Right cardiac atrium (tissue), 5 donors: Measurements from ENCODE around the gene UTP11. TPM values are rescaled to one million over a fixed set of nuclear protein-coding genes. Genes with fewer than 3 reads are reported as not detected.
"Not testable (repeated sequence)": the region's sequence is repeated elsewhere in the genome, so short reads cannot be mapped to it uniquely, and the experiment has no call there.

ENCODE experiments used
- ATAC-seq, 2 donors: fragments of 200-7000 bp; cut with Tn5 transposase; one replicate each; pipeline versions ENCODE4 v1.8.0 to v1.9.1; 2020; ENCODE audit warnings: moderate library complexity in 2 of 2, mild to moderate bottlenecking in 1 of 2
- DNase-seq, 3 donors: peaks; one replicate each; pipeline ENCODE4 v3.0.0-alpha.2; 2020
- H3K27ac ChIP-seq: one replicate; pipeline ENCODE4 v1.5.1; 2013; ENCODE audit warnings: mild to moderate bottlenecking, low read length, control low read depth, moderate library complexity
- H3K27me3 ChIP-seq: one replicate; pipeline ENCODE4 v1.6.1; 2013; ENCODE audit not compliant: control insufficient read depth, insufficient read depth
- H3K4me1 ChIP-seq: one replicate; pipeline ENCODE4 v1.6.1; 2013; ENCODE audit warnings: low read length; ENCODE audit not compliant: control insufficient read depth, insufficient read depth
- H3K4me3 ChIP-seq: one replicate; pipeline ENCODE4 v1.5.1; 2013; ENCODE audit warnings: low read length, control low read depth
- H3K9me3 ChIP-seq: one replicate; pipeline ENCODE4 v1.6.1; 2013; ENCODE audit warnings: low read length; ENCODE audit not compliant: control insufficient read depth
- WGBS: extraction: QIAGEN DNeasy Blood & Tissue Kit; methylation state at CpG from one replicate; pipeline ENCODE4 v1.1.7; 2013; 5-methylcytosine and 5-hydroxymethylcytosine counted together
- intact Hi-C, 4 donors: fragments of 100-400 bp; cut with DNase I; formaldehyde crosslinking; loops; one replicate each; pipeline versions ENCODE4 v1.11.0 to v1.14.0; 2022 to 2023
- polyA plus RNA-seq: library from polyadenylated mRNA; stranded (reverse); fragments of 200-250 nt; gene quantifications from one replicate; pipeline ENCODE4 v1.2.3, GENCODE V29; 2013
- total RNA-seq, 4 donors: library from RNA; stranded (reverse); fragmentation: NEBNext Ultra II Directional; extraction: Animal tissue kit (Norgen Biotek cat#: 25700); gene quantifications; one replicate each; pipeline ENCODE4 v1.2.1, GENCODE V29; 2021
- donor health status: healthy with polysubstance abuse.
- donor health status: DM: no; HTN: yes; CAD: no.
- donor health status: DM: no; HTN: no; CAD: no.
- donor health status: DM: no; HTN: yes; CAD: no; lungs with severe emphysema.
- donor health status: DM: yes; HTN: yes; CAD: no.

UTP11 gene
- total and polyA plus RNA-seq, 5 donors: 25.5 to 34.5 (median 30.1) TPM

GRCh38 chr1:38029081-38029681 lies 16.6 kb downstream of the UTP11 start:
- Histone ChIP-seq H3K4me1 (peaks cover 15% of the 10 kb centered on the region), H3K27me3 (no peaks in the 10 kb centered on the region), H3K9me3 (no peaks in the 10 kb centered on the region), H3K27ac (peak overlapping the region; percentile 29), H3K4me3 (no peak overlapping the region)
- intact Hi-C loops: loop anchor here in 1 of 4 donors (10.0 kb wide), 1 partner anchor 806 kb away; no protein-coding TSS in a partner anchor
- peak in 2 of 3 donors; percentile 73 to 74 for DNase-seq
- 15% methylated on average over 23 of the region's 23 CpGs for WGBS
- peak; percentile 22 to 32 for ATAC-seq

- H3K4me3 ChIP-seq: no peak overlapping the region
- DNase-seq: peak in 1 of 3 donors; percentile 64
- intact Hi-C loops: loop anchor here in 2 of 4 donors (10.0 kb wide), 1 partner anchor 805 kb away; no protein-coding TSS in a partner anchor
- 12% methylated on average over 12 of the region's 12 CpGs for WGBS
- H3K27ac ChIP-seq: peak overlapping the region; percentile 29
- H3K9me3 ChIP-seq: no peaks in the 10 kb centered on the region
- peak; percentile 40 to 75 for ATAC-seq
- no peaks in the 10 kb centered on the region for H3K27me3 ChIP-seq
- peaks cover 15% of the 10 kb centered on the region for H3K4me1 ChIP-seq
Observed at GRCh38 chr1:38029685-38030511, 17.4 kb downstream of the UTP11 start.

- intact Hi-C loops: loop anchor here in 1 of 4 donors (10.0 kb wide), 1 partner anchor 804 kb away; no protein-coding TSS in a partner anchor
- no peaks in the 10 kb centered on the region for H3K27me3 ChIP-seq
- WGBS: 70% methylated on average over 17 of the region's 17 CpGs
- no peak overlapping the region for H3K4me3 ChIP-seq
- no peaks in the 10 kb centered on the region for H3K9me3 ChIP-seq
- ATAC-seq (no peak), DNase-seq (no peak)
- H3K4me1 ChIP-seq: peaks cover 15% of the 10 kb centered on the region
- H3K27ac ChIP-seq: no peak overlapping the region
Observed at GRCh38 chr1:38030596-38031512, 18.3 kb downstream of the UTP11 start.

- Histone ChIP-seq H3K4me3 (no peak overlapping the region), H3K4me1 (peaks cover 15% of the 10 kb centered on the region), H3K27ac (no peak overlapping the region), H3K27me3 (no peaks in the 10 kb centered on the region), H3K9me3 (no peaks in the 10 kb centered on the region)
- 61% methylated on average over 4 of the region's 4 CpGs for WGBS
- DNase-seq: no peak
- no peak for ATAC-seq
- intact Hi-C loops: loop anchor here in 1 of 4 donors (10.0 kb wide), 1 partner anchor 803 kb away; no protein-coding TSS in a partner anchor
Observed at GRCh38 chr1:38031513-38031866, 19.0 kb downstream of the UTP11 start.

GRCh38 chr1:38032992-38033391 lies 20.5 kb downstream of the UTP11 start:
- WGBS: 91% methylated on average over 2 of the region's 2 CpGs
- not testable (repeated sequence) for H3K27me3 ChIP-seq, H3K9me3 ChIP-seq, DNase-seq, H3K4me3 ChIP-seq, H3K27ac ChIP-seq, ATAC-seq
- H3K4me1 ChIP-seq: peaks cover 15% of the 10 kb centered on the region
- intact Hi-C loops: loop anchor here in 1 of 4 donors (10.0 kb wide), 1 partner anchor 802 kb away; no protein-coding TSS in a partner anchor

- 86% methylated on average over 13 of the region's 13 CpGs for WGBS
- intact Hi-C loops: loop anchor here in 1 of 4 donors (10.0 kb wide), 1 partner anchor 800 kb away; no protein-coding TSS in a partner anchor
Observed at GRCh38 chr1:38034871-38035270, 22.3 kb downstream of the UTP11 start.

GRCh38 chr1:38037221-38037939 lies 24.8 kb downstream of the UTP11 start:
- DNase-seq (no peak), ATAC-seq (peak in 1 of 2 donors; percentile 8)
- Histone ChIP-seq H3K27me3 (no peaks in the 10 kb centered on the region), H3K4me3 (no peak overlapping the region), H3K4me1 (no peaks in the 10 kb centered on the region), H3K27ac (no peak overlapping the region), H3K9me3 (no peaks in the 10 kb centered on the region)
- intact Hi-C loops: loop anchor here in 1 of 4 donors (10.0 kb wide), 1 partner anchor 797 kb away; no protein-coding TSS in a partner anchor
- 38% methylated on average over 5 of the region's 5 CpGs for WGBS

More at GRCh38 chr1:38034871-38035270, 22.3 kb downstream of the UTP11 start:
- DNase-seq (no peak), ATAC-seq (no peak)
- Histone ChIP-seq H3K4me1 (peaks cover 6% of the 10 kb centered on the region), H3K4me3 (no peak overlapping the region), H3K27me3 (no peaks in the 10 kb centered on the region), H3K9me3 (no peaks in the 10 kb centered on the region), H3K27ac (no peak overlapping the region)

- H3K27me3 ChIP-seq: no peaks in the 10 kb centered on the region
- WGBS: 78% methylated on average over 10 of the region's 10 CpGs
- intact Hi-C loops: loop anchor here in 1 of 4 donors (10.0 kb wide), 1 partner anchor 796 kb away; no protein-coding TSS in a partner anchor
Observed at GRCh38 chr1:38038861-38039260, 26.3 kb downstream of the UTP11 start.

GRCh38 chr1:38039331-38040088 lies 27.0 kb downstream of the UTP11 start:
- intact Hi-C loops: loop anchor here in 1 of 4 donors (10.0 kb wide), 1 partner anchor 795 kb away; no protein-coding TSS in a partner anchor
- DNase-seq (no peak), ATAC-seq (no peak)
- Histone ChIP-seq H3K27me3 (no peaks in the 10 kb centered on the region), H3K27ac (no peak overlapping the region), H3K9me3 (no peaks in the 10 kb centered on the region), H3K4me1 (no peaks in the 10 kb centered on the region), H3K4me3 (no peak overlapping the region)
- WGBS: 90% methylated on average over 17 of the region's 17 CpGs

More at GRCh38 chr1:38038861-38039260, 26.3 kb downstream of the UTP11 start:
- no peak for ATAC-seq
- DNase-seq: no peak
- Histone ChIP-seq H3K27ac (no peak overlapping the region), H3K9me3 (no peaks in the 10 kb centered on the region), H3K4me1 (no peaks in the 10 kb centered on the region), H3K4me3 (no peak overlapping the region)
